ENCODE data around the gene CACNB4. TPM values are rescaled to one million over a fixed set of nuclear protein-coding genes. Genes with fewer than 3 reads are reported as not detected.

CACNB4 gene
- polyA plus RNA-seq, 1 donor: 1.8 TPM

GRCh38 chr2:151792589-151792988 lies 306.3 kb downstream of the CACNB4 start:
- Histone ChIP-seq H3K36me3 (ENCODE audit: control insufficient read depth, insufficient read depth, low read length) (peaks cover 3% of the 10 kb centered on the region), H3K4me1 (ENCODE audit: control insufficient read depth, insufficient read depth, low read length) (no peaks in the 10 kb centered on the region), H3K27ac (ENCODE audit: low read length) (no peak overlapping the region), H3K4me3 (ENCODE audit: low read length) (no peak overlapping the region), H3K9me3 (ENCODE audit: control insufficient read depth, low read depth, low read length) (no peaks in the 10 kb centered on the region), H3K27me3 (ENCODE audit: control insufficient read depth, insufficient read depth, low read length) (no peaks in the 10 kb centered on the region)
- DNase-seq: no peak
- no CpG with 5 or more reads among the region's 4 CpGs for WGBS (ENCODE audit: insufficient coverage, low lambda C conversion rate)

GRCh38 chr2:151791545-151791944 lies 307.3 kb downstream of the CACNB4 start:
- H3K4me1 ChIP-seq (ENCODE audit: control insufficient read depth, insufficient read depth, low read length): no peaks in the 10 kb centered on the region
- H3K36me3 ChIP-seq (ENCODE audit: control insufficient read depth, insufficient read depth, low read length): peaks cover 3% of the 10 kb centered on the region
- H3K27me3 ChIP-seq (ENCODE audit: control insufficient read depth, insufficient read depth, low read length): no peaks in the 10 kb centered on the region
- H3K9me3 ChIP-seq (ENCODE audit: control insufficient read depth, low read depth, low read length): no peaks in the 10 kb centered on the region
- H3K27ac ChIP-seq (ENCODE audit: low read length): no peak overlapping the region
- DNase-seq: no peak
- H3K4me3 ChIP-seq (ENCODE audit: low read length): no peak overlapping the region
- no CpG with 5 or more reads among the region's 3 CpGs for WGBS (ENCODE audit: insufficient coverage, low lambda C conversion rate)

GRCh38 chr2:151790689-151791088 lies 308.2 kb downstream of the CACNB4 start:
- no CpG with 5 or more reads among the region's 1 CpG for WGBS (ENCODE audit: insufficient coverage, low lambda C conversion rate)
- Histone ChIP-seq H3K4me3 (ENCODE audit: low read length) (no peak overlapping the region), H3K27me3 (ENCODE audit: control insufficient read depth, insufficient read depth, low read length) (no peaks in the 10 kb centered on the region), H3K27ac (ENCODE audit: low read length) (no peak overlapping the region), H3K9me3 (ENCODE audit: control insufficient read depth, low read depth, low read length) (no peaks in the 10 kb centered on the region), H3K4me1 (ENCODE audit: control insufficient read depth, insufficient read depth, low read length) (no peaks in the 10 kb centered on the region), H3K36me3 (ENCODE audit: control insufficient read depth, insufficient read depth, low read length) (peaks cover 6% of the 10 kb centered on the region)
- DNase-seq: no peak

GRCh38 chr2:151789055-151789834 lies 309.6 kb downstream of the CACNB4 start:
- no peak for DNase-seq
- Histone ChIP-seq H3K4me1 (ENCODE audit: control insufficient read depth, insufficient read depth, low read length) (no peaks in the 10 kb centered on the region), H3K9me3 (ENCODE audit: control insufficient read depth, low read depth, low read length) (no peaks in the 10 kb centered on the region), H3K4me3 (ENCODE audit: low read length) (no peak overlapping the region), H3K27me3 (ENCODE audit: control insufficient read depth, insufficient read depth, low read length) (no peaks in the 10 kb centered on the region), H3K36me3 (ENCODE audit: control insufficient read depth, insufficient read depth, low read length) (peaks cover 16% of the 10 kb centered on the region), H3K27ac (ENCODE audit: low read length) (no peak overlapping the region)
- WGBS (ENCODE audit: insufficient coverage, low lambda C conversion rate): 100% methylated on average over 1 of the region's 4 CpGs

GRCh38 chr2:151786483-151786882 lies 312.4 kb downstream of the CACNB4 start:
- Histone ChIP-seq H3K27ac (ENCODE audit: low read length) (no peak overlapping the region), H3K27me3 (ENCODE audit: control insufficient read depth, insufficient read depth, low read length) (no peaks in the 10 kb centered on the region), H3K36me3 (ENCODE audit: control insufficient read depth, insufficient read depth, low read length) (peaks cover 17% of the 10 kb centered on the region), H3K4me1 (ENCODE audit: control insufficient read depth, insufficient read depth, low read length) (no peaks in the 10 kb centered on the region), H3K9me3 (ENCODE audit: control insufficient read depth, low read depth, low read length) (no peaks in the 10 kb centered on the region), H3K4me3 (ENCODE audit: low read length) (no peak overlapping the region)
- no CpG with 5 or more reads among the region's 1 CpG for WGBS (ENCODE audit: insufficient coverage, low lambda C conversion rate)
- DNase-seq: no peak

GRCh38 chr2:151786077-151786476 lies 312.8 kb downstream of the CACNB4 start:
- H3K9me3 ChIP-seq (ENCODE audit: control insufficient read depth, low read depth, low read length): no peaks in the 10 kb centered on the region
- no peak overlapping the region for H3K4me3 ChIP-seq (ENCODE audit: low read length)
- H3K36me3 ChIP-seq (ENCODE audit: control insufficient read depth, insufficient read depth, low read length): peaks cover 21% of the 10 kb centered on the region
- no peak for DNase-seq
- H3K4me1 ChIP-seq (ENCODE audit: control insufficient read depth, insufficient read depth, low read length): no peaks in the 10 kb centered on the region
- 94% methylated on average over 2 of the region's 5 CpGs for WGBS (ENCODE audit: insufficient coverage, low lambda C conversion rate)
- no peaks in the 10 kb centered on the region for H3K27me3 ChIP-seq (ENCODE audit: control insufficient read depth, insufficient read depth, low read length)
- no peak overlapping the region for H3K27ac ChIP-seq (ENCODE audit: low read length)

- Histone ChIP-seq H3K27ac (ENCODE audit: low read length) (no peak overlapping the region), H3K36me3 (ENCODE audit: control insufficient read depth, insufficient read depth, low read length) (peaks cover 23% of the 10 kb centered on the region), H3K4me1 (ENCODE audit: control insufficient read depth, insufficient read depth, low read length) (no peaks in the 10 kb centered on the region), H3K4me3 (ENCODE audit: low read length) (no peak overlapping the region), H3K9me3 (ENCODE audit: control insufficient read depth, low read depth, low read length) (no peaks in the 10 kb centered on the region), H3K27me3 (ENCODE audit: control insufficient read depth, insufficient read depth, low read length) (no peaks in the 10 kb centered on the region)
- WGBS (ENCODE audit: insufficient coverage, low lambda C conversion rate): no CpG with 5 or more reads among the region's 2 CpGs
- DNase-seq: no peak
Measured at GRCh38 chr2:151783133-151783520, 315.7 kb downstream of the CACNB4 start.

Other genes with a start within 250 kb of the CACNB4 start
- 29.6 TPM for gene STAM2, start 76.7 kb upstream of the CACNB4 start, polyA plus RNA-seq
- 35.3 TPM for gene FMNL2, start 236.1 kb upstream of the CACNB4 start, polyA plus RNA-seq

All from large intestine (tissue), 3 donors.